Stimulated activated CD8-positive, alpha-beta memory T cell treated with anti-CD3 and anti-CD28 coated beads, Interleukin-4, amount 100 ng/mL, for 1 hour (primary cell): ENCODE data around the gene RRP9.

Experiments used
- DNase-seq, 2 donors: peaks; one replicate each; pipeline ENCODE4 v3.0.0-alpha.2; 2020; ENCODE audit warnings: low read depth in 2 of 2, low spot score in 1 of 2

Gene RRP9

DNA sequence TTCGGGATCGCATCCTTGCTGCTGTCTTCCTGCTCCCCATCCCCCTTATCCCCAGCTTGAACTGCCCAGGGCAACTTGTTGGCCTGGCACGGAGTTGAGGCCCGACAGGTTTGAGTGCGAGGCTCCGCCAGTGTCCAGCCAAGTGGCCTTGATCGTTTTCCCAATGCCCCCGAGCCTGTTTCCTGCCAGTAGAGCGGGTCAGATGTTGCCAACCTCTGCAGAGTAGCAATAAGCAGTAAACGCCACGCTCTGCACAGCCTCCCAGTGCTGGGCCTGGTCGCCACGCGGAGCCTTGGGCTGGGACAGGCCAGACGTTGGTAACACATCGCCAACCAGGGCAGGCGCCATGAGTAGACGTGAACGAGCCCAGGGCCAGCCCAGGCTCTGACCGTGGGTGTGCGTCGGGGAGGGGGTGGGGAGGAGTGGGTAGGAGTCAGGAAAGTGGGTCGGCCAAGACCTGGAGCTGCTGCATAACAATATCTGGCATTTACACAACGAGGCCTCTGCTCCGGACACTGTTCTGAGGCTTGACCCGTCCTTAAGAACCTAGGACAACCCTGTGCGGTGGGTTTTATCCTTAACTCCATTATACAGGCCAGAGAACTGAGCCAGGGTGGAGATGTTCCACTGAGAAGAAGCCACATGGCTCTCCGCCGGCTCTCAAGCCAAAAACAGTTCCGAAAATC, 32.7 kb upstream of the RRP9 start:
- DNase-seq, result no peak

DNA sequence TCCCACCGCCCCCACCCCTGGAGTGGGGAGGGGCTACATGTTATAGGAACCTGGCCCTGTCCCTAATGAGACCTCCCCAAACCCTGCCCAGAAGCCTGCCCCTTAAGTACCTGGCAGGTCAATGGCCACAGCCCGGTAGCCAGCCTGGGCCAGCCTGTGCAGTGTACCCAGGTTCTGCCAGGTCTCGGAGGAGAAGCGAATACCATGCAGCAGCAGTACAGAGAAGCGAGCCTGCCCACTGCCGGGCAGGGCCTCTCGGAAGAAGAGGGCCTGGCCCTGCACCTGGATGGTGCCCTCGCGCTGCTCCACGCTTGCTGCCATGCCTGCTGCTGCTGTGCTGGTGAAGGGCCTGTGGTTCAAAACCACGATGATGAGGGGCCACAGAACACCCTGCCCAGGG, 29.6 kb upstream of the RRP9 start:
- no peak for DNase-seq

DNA sequence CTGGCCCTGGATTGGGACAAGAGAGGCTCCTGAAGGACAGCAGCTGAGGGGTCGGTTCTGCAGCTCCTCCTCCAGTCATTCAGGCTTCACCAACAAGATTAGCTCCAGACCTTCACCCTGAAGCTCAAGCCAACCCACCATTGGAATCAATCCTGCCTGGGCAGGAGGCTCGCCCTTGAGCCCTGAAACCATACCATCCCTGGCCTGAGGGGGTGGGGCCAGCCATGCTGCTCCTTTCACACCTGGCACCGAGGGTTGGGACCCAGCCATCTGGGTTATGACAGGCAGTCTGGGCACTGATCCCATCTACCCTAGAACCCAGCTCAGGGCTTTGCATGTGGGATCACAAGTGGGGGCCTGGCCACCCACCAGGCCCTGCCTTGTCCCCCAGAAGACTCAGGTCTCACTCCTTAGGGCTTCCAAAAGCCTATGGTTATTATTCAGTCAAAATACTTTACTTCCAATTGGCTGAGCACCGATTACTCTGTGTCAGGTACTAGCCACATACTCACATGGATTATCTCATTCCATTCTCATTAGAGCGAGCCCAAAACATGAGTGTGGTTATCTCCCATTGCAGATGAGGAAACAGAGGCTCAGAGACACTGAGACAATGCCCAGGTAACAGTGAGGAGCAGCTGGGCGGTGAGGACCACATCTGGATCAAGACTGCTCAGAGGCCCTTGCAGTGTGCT, 29.0 kb upstream of the RRP9 start:
- no peak for DNase-seq

DNA sequence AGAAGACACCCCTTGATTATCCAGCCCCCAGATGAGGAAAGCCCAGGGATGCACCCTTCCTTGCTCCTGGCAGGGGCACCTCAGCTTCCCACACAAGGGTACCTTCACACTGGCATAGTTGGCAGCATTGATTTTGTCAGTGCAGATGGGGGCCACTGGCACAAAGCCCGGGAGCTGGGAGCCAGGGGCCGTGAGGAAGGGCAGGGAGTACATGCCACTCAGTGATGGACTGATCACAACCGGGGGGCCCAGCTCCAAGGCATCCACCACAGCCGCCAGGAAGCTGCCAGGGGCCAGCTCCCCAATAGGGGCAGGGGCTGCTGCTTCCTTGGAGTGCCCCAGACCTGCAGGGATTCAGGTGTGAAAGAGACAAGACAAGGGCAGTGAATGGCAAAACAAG, 28.1 kb upstream of the RRP9 start:
- no peak for DNase-seq

DNA sequence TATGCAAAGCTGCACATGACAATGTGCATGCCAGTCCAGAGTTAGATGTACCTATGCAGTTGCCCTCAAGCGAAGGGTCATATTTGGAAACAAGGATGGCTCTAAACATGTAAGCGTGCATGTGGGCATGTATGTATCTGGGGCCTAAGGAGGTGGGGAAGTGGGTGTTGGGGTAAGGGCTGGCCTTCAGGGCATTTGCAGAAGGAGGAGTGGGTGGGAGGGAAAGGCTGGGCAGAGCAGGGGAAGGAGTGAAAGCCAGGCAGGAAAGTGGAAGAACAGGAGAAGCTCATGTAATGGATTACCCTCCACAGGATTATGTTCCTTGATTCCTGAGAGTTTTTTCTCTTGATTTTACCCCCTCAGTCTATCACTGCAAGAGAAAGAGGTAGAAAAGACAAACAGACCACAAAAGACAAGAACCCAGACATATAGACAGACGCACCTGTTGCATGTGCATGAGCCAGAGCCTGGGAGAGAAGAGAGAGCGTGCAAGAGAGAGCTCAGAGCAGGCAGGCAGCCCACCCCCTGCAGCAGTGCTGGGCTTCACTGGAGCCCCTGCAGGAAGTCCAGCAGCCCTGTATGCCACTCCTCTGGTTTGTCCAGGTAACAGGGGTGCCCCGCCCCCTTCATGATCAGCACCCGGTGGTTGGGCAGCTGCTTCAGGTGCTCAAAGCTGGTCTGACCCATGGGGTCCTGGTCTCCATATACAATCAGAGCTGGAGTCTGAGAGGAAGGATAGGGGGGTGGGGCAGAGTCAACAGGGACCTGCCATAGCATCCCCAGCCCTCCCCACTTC, 27.4 kb upstream of the RRP9 start:
- DNase-seq, result no peak

DNA sequence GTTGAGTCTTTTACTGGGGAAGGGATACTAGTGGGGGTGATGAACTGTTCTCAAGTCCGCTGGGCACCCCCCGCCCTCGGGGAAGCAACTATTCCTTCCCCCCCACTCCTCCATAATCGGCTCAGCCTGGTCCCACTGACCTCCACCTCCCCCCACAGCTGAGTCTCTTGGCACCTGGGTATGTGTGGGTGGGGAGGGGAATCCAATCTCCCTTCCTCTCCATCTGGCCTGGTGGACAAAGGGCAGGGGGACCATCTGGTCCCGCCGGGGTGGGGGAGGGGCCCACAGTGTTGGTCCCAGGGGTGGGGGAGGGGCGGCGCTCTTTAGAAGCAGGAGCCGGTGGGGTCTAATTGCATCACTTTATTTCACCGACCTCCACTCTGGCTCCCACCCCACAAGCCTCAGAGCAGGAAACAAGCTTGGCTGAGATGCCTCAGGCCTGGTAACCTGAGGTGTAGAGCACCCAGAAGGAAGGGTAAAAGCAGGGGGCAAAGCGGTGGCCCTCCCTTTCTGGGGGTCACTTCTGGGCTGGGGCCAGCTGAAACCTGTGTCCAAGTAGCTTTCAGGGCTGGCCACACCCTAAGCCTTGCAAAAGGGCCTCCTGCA, 26.6 kb upstream of the RRP9 start:
- DNase-seq, result no peak

DNA sequence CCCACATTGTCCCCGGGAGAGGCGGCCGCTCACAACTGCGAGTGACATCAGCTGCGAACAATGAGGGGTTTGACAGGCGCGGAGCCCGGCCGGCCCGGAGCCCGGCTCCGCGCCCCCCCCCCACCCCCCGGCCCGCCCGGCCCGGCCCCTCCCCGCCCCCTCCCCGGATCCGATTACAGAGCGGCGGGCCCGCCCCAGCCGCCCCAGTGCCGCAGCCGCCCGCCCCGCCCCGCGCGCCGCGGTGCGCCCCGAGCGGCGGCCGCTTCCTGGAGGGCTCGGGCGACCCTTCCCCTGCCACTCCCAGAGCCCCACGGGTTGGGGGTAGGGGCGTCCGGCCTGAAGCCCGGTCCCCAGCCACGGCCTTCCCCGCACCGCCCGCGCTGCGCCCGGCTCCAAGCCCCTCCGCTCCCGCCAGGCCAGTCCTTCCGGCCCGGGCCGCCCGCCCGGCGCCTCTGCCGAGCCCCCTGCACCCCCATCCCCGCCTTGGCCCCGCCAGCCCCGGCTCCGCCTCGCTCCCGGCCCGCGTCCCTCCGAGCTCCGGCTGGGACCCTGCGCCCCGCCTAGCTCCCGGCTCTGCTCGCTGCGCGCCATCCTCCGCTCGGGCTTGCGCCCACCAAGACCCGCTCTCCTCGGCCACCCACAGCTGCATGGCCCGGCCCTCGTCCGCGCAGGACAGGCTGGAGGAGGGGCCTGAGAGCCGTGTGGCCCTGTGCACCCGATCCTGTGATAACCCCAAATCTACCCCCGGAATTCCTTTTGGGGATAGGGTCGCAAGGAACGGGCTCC, 25.9 kb upstream of the RRP9 start, which contains the start of gene PCBP4:
TSS of gene PCBP4 (minus strand) at position 71 of the 786 bp plus-strand sequence. CDS start 6,214 bp downstream, outside the sequence.
- DNase-seq, result no peak

DNA sequence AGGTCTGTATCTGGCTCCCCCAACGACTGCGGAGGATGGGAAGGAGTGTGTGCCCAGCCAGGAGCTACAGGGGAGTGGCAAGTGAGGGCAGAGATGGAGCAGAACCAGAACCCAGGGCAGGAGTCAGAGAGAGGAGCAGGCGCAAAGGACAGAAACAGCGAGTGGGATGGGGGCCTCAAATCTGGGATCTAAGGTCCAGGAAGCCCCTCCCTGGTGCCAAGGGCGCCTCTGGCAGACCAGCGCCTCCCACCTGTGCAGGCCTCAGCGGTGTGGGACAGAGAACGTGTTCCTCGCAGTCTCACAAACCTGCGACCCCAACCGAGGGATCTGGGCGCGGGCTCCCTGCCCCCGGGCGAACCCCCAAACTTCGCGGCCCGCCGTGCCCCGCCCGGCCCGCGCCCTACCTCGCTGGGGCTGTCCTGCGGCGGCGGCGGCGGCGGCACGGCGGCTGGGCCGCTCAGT, 25.2 kb upstream of the RRP9 start:
- no peak for DNase-seq

DNA sequence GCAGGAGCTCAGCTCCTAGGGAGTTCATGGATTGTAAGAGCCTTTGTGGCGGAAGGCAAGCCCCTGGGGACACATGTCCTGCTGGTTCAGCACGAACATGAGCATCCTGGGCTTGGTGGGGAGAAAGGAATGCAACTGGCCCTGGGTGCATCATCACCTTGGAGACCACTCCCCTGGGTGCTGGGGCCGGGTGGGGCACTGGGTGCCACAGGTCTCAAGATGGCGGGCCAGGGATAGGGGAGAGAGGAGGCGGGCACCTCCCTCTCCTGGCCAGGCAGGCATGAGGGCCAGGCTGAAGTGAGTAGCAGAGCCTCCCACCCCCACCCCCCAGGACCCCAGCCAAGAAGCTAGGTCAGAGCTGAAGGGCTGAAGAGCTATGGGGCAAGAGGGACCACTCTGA, 24.8 kb upstream of the RRP9 start:
- DNase-seq, result no peak

DNA sequence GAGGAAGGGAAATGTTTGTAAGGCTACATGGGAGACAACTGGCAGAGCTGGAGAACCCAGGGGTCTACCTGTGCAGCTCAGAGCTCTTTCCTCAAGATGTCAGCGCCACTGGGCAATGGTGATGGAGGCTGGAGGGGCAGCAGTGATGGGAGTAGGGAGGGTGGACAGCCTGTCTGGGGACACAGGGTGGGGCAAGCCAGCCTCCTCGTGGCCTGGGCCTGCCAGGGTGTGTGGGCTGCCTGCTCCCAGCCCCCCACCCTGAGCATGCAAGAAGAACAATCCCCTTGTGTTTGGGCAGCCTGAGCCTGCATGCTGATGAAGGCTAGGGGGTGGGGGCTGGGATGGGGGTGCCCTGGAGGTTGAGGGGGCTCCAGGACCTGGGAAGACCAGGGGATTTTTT, 24.3 kb upstream of the RRP9 start:
- no peak for DNase-seq

DNA sequence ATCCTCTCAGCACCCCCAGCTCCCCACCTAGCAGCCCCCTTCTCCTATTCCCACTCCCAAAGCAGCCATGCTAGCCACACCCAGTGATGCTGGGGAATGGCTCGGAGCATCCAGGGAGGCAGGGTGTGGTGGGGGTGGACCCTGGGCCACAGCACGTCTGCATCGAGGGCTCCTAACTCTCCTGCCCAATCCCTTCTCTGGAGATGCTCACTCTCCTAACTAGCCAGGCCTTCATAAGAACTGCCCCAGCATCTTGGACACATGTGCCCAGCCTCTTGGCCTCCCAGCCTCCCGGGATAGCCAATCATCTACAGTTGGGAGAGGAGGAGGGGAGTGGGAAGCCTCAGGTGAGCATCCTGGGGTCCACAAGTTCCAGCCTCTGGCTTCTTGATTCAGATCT, 22.8 kb upstream of the RRP9 start:
- no peak for DNase-seq

DNA sequence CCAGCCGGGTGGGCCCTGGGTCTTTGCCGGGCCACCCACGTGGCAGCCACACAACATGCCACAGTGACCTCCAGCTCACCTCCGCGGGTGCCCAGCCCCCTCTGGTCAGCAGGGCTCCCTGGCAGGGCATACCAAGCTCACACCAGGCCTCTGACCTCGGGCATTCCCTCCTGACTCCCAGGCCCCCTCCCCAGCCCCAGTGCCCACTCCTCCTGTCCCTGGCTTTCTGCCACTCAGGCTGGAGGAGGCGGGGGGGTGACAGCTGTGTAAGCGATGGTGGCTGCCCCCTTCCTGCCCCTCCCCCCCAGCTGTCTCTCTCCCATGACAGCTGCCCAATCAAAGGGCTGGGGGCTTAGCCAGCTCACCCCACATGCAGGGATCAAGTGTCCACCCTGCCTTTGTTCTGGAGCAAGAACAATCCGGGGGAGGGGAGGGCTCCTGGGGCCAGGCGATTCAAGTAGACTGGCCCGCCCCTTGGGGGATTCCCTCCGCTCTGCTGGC, 22.3 kb upstream of the RRP9 start:
- DNase-seq, result no peak

DNA sequence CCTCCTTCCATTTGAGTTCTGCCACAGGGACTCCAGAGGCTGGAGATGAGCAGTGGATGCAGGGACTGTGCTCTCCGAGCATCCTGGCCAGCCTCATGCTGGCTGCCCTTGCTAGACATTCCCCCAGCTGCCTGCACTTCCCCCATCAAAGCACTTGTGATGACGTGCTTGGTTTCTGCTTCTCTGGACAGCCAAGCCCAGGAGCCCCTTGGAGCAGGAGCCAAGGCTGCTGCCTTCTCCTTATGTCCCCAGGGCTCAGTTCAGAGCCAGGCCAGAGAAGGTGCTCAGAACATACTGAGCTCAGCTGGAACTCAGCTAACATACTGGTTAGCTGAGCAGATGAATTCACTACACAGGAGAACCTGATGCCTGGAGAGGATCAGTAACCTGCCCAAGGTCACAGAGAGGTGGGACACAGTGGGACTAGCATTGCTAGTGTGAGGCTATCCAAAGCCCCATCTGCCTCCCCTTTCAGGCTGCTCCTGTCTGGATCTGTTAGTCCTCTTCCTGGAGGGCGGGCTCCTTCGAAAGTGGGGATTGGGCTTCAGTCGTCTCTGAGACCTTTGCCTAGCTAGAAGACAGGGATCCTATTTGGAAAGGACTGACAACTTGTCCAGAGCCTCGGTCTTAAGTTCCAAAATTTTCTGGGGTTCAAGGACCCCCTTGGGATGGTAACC, 21.3 kb upstream of the RRP9 start:
- DNase-seq, result no peak

DNA sequence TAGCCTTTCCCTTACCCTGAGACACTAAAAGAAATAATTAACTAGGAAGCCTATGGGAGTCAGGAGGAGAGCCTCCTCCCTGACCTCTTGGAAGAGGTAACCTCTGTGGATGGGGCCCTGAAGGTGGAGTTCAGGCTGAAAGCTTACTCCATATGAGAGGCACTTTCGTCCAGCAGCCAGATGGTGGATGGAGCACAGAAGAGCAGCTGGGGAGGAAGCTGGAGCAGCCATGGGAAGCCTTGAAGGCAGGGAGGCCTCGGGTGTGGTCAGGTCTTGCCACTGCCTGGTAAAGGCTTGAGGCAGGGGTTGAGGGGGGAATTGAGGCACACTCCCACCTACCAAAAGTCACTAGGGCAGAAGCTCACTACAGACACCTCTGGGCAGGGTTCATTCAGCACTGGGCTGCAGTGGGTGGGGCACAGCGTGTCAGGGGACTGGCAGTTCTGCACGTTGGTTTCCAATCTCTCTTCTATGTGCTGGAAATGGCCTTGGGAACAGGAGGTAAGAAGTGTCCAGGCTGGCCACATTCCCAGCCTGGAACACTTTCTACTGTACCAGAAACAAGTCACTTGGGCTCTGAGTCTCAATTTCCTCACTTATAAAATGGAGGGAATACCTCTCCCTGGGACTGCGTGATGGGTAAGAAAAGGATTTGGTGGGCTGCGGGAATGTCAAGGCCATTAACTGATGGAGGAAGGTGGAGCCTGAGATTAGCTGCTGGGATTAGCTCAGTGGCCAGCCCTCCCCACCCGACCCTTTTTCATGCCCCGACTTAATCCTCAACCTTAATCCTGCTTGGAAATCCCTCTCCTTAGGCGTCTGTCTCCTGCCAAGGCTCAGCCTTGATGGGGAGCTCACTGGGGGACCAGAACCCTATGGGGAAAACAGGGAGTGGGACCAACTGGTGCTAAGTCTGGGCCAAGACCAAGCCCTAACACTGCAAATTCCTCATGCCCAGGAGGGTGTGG, 20.2 kb upstream of the RRP9 start:
- no peak for DNase-seq

DNA sequence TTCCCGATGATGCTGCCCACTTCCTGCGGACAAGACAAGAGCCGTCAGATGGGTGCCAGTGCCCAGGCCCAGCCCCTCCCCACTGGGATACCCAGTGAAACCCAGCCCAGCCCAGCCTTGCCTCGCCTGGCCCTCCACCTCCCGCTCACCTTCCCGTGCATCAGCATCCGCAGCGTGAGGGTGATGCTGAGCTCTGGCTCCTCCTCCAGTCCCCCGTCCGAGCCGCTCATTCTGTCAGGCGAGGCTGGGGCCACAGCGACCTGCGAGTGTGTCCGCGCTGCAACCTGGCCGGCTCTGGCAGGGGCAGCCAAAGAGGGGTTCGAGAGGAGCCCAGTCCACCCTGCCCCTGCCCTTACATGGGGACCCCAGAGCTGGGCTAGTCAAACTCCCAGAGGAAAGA, 19.3 kb upstream of the RRP9 start:
- no peak for DNase-seq

DNA sequence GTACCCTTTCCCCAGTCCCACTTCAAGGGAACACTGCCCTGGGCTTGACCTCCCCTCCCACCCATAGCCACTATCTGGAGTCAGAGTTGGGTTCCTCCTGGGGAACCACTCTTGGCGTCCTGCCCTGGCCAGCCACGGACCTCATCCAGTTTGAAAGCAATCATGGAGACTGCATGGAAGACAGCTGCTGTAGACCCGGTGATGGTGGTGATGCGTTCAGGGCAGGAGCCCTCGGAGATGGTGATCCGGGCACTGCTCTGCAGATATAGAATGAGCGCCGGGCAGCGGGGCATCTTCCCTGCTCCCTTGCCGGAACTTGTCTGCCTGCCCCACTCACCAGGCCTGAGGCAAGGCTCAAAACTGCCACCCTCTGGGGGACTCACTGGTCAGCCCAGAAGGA, 18.7 kb upstream of the RRP9 start:
- DNase-seq, result no peak

DNA sequence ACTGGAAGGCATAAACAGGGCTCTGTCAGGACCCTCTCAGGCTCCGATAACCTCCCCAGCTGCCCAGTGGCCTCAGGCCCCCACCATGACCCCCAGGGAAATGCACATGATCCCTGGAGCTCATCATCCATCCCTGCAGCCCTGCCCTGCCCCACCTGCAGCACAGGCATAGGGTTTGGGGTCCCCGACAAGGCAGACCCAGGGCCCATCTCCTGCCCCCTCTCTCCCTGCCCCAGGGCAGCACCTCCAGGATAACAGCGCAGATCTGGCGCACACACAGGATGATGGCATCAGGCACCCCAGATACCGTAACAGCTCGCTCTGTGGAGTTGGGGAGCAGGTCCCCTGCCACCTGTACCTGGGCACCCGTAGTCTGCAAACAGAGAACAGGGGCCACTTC, 17.9 kb upstream of the RRP9 start:
- no peak for DNase-seq

DNA sequence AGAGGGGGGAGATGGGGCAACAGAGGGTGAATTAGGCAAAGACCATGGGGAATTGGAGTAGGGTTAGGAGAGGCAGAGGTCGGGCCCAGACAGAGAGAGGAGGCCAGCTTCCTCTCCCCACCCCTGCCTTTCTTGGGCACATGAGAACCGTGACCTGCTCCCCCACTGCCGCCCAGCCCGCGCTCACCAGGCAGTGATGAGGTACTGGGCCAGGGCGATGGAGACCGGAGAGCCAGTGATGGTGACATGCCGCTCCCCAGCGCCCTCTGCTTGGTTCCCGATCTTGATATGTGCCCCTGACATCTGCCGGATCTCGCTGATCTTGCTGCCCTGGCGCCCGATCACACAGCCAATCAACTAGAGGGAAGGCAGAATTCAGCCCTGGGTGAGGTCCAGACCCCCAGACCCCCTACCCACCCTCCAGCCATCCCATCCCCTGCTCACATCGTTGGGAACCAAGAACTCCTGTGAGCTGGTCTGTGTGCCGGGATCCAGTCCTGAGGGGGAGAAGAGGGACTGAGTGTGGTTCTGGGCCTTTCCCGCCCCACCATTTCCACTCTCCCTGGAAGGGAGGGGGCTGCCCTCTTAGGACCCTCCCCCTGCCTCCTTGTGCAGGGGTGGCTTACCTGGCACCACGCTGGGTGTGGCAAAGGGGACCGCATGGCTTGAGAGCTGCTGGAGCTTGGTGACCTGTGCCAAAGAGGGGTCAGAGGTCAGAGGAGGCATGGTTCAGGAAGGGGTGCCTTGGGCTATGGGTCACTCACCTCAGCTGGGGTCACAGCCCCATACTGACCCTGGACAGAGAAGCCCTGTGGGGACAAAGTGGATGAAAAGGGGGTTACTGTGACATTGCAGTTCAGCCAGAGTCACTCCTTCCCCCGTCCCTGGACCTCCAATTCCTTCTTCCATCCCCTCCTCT, 17.2 kb upstream of the RRP9 start:
- DNase-seq, result no peak
